NB4 (cell line): Measurements from ENCODE around the gene PRUNE2.

Source experiments
- CTCF ChIP-seq: IDR thresholded peaks from one replicate; pipeline ENCODE4 v1.5.1; 2012; ENCODE audit warnings: low read depth, low read length
- POLR2A ChIP-seq: IDR thresholded peaks from 2 replicates; pipeline ENCODE4 v1.6.1; 2011; ENCODE audit warnings: mild to moderate bottlenecking; ENCODE audit not compliant: insufficient read length; ENCODE audit errors: extremely low read depth

GRCh38 chr9:76921165-76921564, 15.3 kb upstream of the PRUNE2 start:
- TF ChIP-seq POLR2A (no peak), CTCF (no peak)
